Umbilical cord (tissue), 2 donors: ENCODE data around the gene NOC2L. TPM values are rescaled to one million over a fixed set of nuclear protein-coding genes. Genes with fewer than 3 reads are reported as not detected.
A peak's percentile ranks its signal among the peaks of the same experiment; 100 is the strongest.

ENCODE experiments used
- DNase-seq: peaks from one replicate; pipeline ENCODE4 v3.0.0-alpha.2; 2015; ENCODE audit warnings: low spot score
- total RNA-seq: library from RNA; depleted of rRNA; stranded (reverse); fragments of >200 nt; gene quantifications from one replicate; pipeline ENCODE4 v1.2.3, GENCODE V29; 2014; ENCODE audit warnings: low replicate concordance; ENCODE audit not compliant: insufficient read depth

The NOC2L gene
- total RNA-seq, 1 donor from 2014 or later: 26.2 TPM

GRCh38 chr1:975365-975764 is 16.3 kb upstream of the NOC2L start:
- no peak for DNase-seq

- DNase-seq: no peak
Measured at GRCh38 chr1:974687-975328, 15.8 kb upstream of the NOC2L start.

- DNase-seq: no peak
Measured at GRCh38 chr1:974293-974640, 15.2 kb upstream of the NOC2L start.

GRCh38 chr1:973459-974292 is 14.6 kb upstream of the NOC2L start:
- no peak for DNase-seq

- DNase-seq: no peak
Measured at GRCh38 chr1:972726-973458, 13.8 kb upstream of the NOC2L start.

- DNase-seq: no peak
Measured at GRCh38 chr1:971751-972506, 12.9 kb upstream of the NOC2L start.

- peak; percentile 46 for DNase-seq
Measured at GRCh38 chr1:970973-971730, 12.1 kb upstream of the NOC2L start.

GRCh38 chr1:970242-970972 is 11.4 kb upstream of the NOC2L start:
- no peak for DNase-seq

GRCh38 chr1:969260-969855 is 10.3 kb upstream of the NOC2L start:
- DNase-seq: no peak

- DNase-seq: no peak
Measured at GRCh38 chr1:967466-968343, 8.6 kb upstream of the NOC2L start.

- DNase-seq: peak; percentile 63
Measured at GRCh38 chr1:966704-967300, 7.7 kb upstream of the NOC2L start.

- DNase-seq: no peak
Measured at GRCh38 chr1:966135-966703, 7.2 kb upstream of the NOC2L start, which contains the start of gene PLEKHN1. Gene PLEKHN1, plus strand, starts transcription at chr1:966482. Its CDS starts 50 bp downstream, at chr1:966532.

- no peak for DNase-seq
Measured at GRCh38 chr1:965526-966134, 6.6 kb upstream of the NOC2L start.

- DNase-seq: no peak
Measured at GRCh38 chr1:964691-965525, 5.9 kb upstream of the NOC2L start.

- no peak for DNase-seq
Measured at GRCh38 chr1:963746-964525, 4.9 kb upstream of the NOC2L start.

GRCh38 chr1:963301-963651 is 4.2 kb upstream of the NOC2L start:
- DNase-seq: no peak
